Measurements from ENCODE around the gene CAMK2B.
A peak's percentile ranks its signal among the peaks of the same experiment; 100 is the strongest.

The CAMK2B gene

GRCh38 chr7:44274623-44274975, 50.8 kb downstream of the CAMK2B start:
- no peak for DNase-seq (ENCODE audit: low read depth)

- no peak for DNase-seq (ENCODE audit: low read depth)
These were observed 51.4 kb downstream of the CAMK2B start for GRCh38 chr7:44273681-44274622.

GRCh38 chr7:44272981-44273380, 52.4 kb downstream of the CAMK2B start:
- DNase-seq (ENCODE audit: low read depth): no peak

GRCh38 chr7:44272456-44272855, 52.9 kb downstream of the CAMK2B start:
- no peak for DNase-seq (ENCODE audit: low read depth)

- no peak for DNase-seq (ENCODE audit: low read depth)
These were observed 55.4 kb downstream of the CAMK2B start for GRCh38 chr7:44269943-44270493.

GRCh38 chr7:44269417-44269816, 56.0 kb downstream of the CAMK2B start:
- no peak for DNase-seq (ENCODE audit: low read depth)

- no peak for DNase-seq (ENCODE audit: low read depth)
These were observed 56.7 kb downstream of the CAMK2B start for GRCh38 chr7:44268671-44269070.

GRCh38 chr7:44267719-44268421, 57.5 kb downstream of the CAMK2B start:
- no peak for DNase-seq (ENCODE audit: low read depth)

- no peak for DNase-seq (ENCODE audit: low read depth)
These were observed 58.2 kb downstream of the CAMK2B start for GRCh38 chr7:44267178-44267577.

- DNase-seq (ENCODE audit: low read depth): no peak
These were observed 58.9 kb downstream of the CAMK2B start for GRCh38 chr7:44266526-44266925.

- no peak for DNase-seq (ENCODE audit: low read depth)
These were observed 59.7 kb downstream of the CAMK2B start for GRCh38 chr7:44265728-44266127.

GRCh38 chr7:44264221-44264931, 61.0 kb downstream of the CAMK2B start:
- no peak for DNase-seq (ENCODE audit: low read depth)

- no peak for DNase-seq (ENCODE audit: low read depth)
These were observed 61.9 kb downstream of the CAMK2B start for GRCh38 chr7:44263326-44264082.

- no peak for DNase-seq (ENCODE audit: low read depth)
These were observed 63.4 kb downstream of the CAMK2B start for GRCh38 chr7:44262031-44262430.

GRCh38 chr7:44261240-44261639, 64.2 kb downstream of the CAMK2B start:
- no peak for DNase-seq (ENCODE audit: low read depth)

GRCh38 chr7:44259547-44260457, 65.6 kb downstream of the CAMK2B start:
- peak; percentile 92 for DNase-seq (ENCODE audit: low read depth)

GRCh38 chr7:44258865-44259546, 66.4 kb downstream of the CAMK2B start:
- DNase-seq (ENCODE audit: low read depth): no peak

- DNase-seq (ENCODE audit: low read depth): no peak
These were observed 67.0 kb downstream of the CAMK2B start for GRCh38 chr7:44258423-44258760.

GRCh38 chr7:44257618-44258422, 67.6 kb downstream of the CAMK2B start:
- DNase-seq (ENCODE audit: low read depth): peak; percentile 87

Measured in stromal cell of bone marrow (primary cell).